Breast epithelium (tissue), 3 donors: Measurements from ENCODE around the gene TMEM158.

Experiments used
- POLR2AphosphoS5 ChIP-seq, 3 donors: sonication (generic); formaldehyde crosslinking; IDR thresholded peaks; one replicate each; pipeline ENCODE4 v1.6.1; 2017; ENCODE audit warnings: antibody characterized with exemption in 3 of 3
- TF ChIP-seq, protein P1 (sequence below), 3 donors: fragments of 450-650 bp; IDR thresholded peaks; one replicate each; pipeline ENCODE4 v1.5.1; 2016 to 2017; ENCODE audit warnings: antibody characterized with exemption in 3 of 3, mild to moderate bottlenecking in 3 of 3, moderate library complexity in 3 of 3

DNA sequence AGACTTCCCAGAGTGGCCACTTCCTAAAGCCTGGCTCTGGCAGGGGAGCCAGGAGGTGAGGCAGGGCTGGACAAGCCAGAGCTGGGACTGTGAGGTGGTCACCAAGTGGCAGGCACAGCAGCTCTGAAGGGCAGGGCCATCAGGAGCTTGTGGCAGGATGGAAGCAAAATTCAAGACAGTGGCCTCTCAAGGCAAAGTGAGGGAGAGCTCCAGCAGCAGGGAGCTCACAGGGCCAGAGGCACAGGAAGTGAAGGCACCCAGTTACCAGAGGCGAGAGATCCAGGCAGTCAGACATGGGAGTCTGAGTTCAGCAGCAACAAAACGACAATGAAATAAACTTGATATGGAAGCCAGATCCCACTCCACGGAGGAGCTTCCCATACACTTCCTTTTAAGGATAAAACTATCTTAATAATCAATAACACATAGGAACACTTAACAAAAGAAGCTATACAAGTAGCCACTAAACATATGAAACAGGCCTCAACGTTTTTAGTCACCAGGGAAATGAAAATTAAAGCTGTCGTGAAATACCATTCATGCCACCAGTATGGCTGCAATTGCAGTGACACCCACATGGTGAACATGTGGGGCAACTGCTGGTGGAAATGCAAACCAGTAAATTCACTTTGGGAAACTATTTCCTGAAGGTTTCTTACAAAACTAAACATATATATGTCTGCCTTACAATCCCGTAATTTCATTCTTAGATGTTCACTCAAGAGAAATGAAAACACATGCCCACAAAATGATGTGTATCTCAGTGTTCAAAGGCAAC is 35.4 kb upstream of the TMEM158 start:
- TF ChIP-seq, protein P1, sequence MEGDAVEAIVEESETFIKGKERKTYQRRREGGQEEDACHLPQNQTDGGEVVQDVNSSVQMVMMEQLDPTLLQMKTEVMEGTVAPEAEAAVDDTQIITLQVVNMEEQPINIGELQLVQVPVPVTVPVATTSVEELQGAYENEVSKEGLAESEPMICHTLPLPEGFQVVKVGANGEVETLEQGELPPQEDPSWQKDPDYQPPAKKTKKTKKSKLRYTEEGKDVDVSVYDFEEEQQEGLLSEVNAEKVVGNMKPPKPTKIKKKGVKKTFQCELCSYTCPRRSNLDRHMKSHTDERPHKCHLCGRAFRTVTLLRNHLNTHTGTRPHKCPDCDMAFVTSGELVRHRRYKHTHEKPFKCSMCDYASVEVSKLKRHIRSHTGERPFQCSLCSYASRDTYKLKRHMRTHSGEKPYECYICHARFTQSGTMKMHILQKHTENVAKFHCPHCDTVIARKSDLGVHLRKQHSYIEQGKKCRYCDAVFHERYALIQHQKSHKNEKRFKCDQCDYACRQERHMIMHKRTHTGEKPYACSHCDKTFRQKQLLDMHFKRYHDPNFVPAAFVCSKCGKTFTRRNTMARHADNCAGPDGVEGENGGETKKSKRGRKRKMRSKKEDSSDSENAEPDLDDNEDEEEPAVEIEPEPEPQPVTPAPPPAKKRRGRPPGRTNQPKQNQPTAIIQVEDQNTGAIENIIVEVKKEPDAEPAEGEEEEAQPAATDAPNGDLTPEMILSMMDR (IDR thresholded peaks at IDR 0.05) = no peak
- no peak for TF ChIP-seq POLR2AphosphoS5 (IDR thresholded peaks at IDR 0.05)
